Vagina (tissue), 2 donors: ENCODE data around the gene SNAPC3. TPM values are rescaled to one million over a fixed set of nuclear protein-coding genes. Genes with fewer than 3 reads are reported as not detected.

ENCODE experiments used
- DNase-seq, 2 donors: peaks; one replicate each; pipeline ENCODE4 v3.0.0-alpha.2; 2017; ENCODE audit errors: extremely low spot score in 2 of 2
- H3K27ac ChIP-seq: fragments of 200-600 bp; sonication (generic); one replicate; pipeline ENCODE4 v1.5.1; 2019
- H3K27me3 ChIP-seq: fragments of 200-600 bp; sonication (generic); one replicate; pipeline ENCODE4 v1.5.1; 2019
- H3K36me3 ChIP-seq, 2 donors: fragments of 200-600 bp; sonication (generic); one replicate each; pipeline ENCODE4 v1.5.1; 2017 to 2019
- H3K4me1 ChIP-seq: fragments of 200-600 bp; sonication (generic); one replicate; pipeline ENCODE4 v1.5.1; 2019
- H3K4me3 ChIP-seq, 2 donors: fragments of 200-600 bp; sonication (generic); 1 replicate in 1 of 2; 2 replicates in 1 of 2; pipeline ENCODE4 v1.5.1; 2016 to 2019
- H3K9me3 ChIP-seq: fragments of 200-600 bp; sonication (generic); one replicate; pipeline ENCODE4 v1.5.1; 2019
- POLR2A ChIP-seq, 2 donors: fragments of 450-650 bp; IDR thresholded peaks; one replicate each; pipeline ENCODE4 v1.6.1; 2017; ENCODE audit warnings: antibody characterized with exemption in 2 of 2, mild to moderate bottlenecking in 2 of 2, moderate library complexity in 2 of 2
- POLR2AphosphoS5 ChIP-seq, 2 donors: sonication (generic); formaldehyde crosslinking; IDR thresholded peaks; one replicate each; pipeline ENCODE4 v1.9.0; 2017; ENCODE audit warnings: antibody characterized with exemption in 2 of 2, mild to moderate bottlenecking in 2 of 2, low read depth in 1 of 2; ENCODE audit not compliant: insufficient read depth in 1 of 2
- intact Hi-C: fragments of 100-400 bp; cut with DNase I; formaldehyde crosslinking; loops from one replicate; pipeline ENCODE4 v1.15.1; 2023
- total RNA-seq: library from RNA; depleted of rRNA; stranded (reverse); fragments of >200 nt; gene quantifications from one replicate; pipeline ENCODE4 v1.2.3, GENCODE V29; 2016
- TF ChIP-seq, protein P1 (sequence below), 3 experiments: fragments of 450-650 bp in 2 of 3; fragments of 200-600 bp in 1 of 3; sonication (generic) in 1 of 3; IDR thresholded peaks; one replicate each; pipeline ENCODE4 v1.5.1; 2017 to 2019; ENCODE audit warnings: antibody characterized with exemption in 3 of 3, mild to moderate bottlenecking in 2 of 3, moderate library complexity in 2 of 3

The SNAPC3 gene
- total RNA-seq, 1 donor from 2014 or later: 22.6 TPM

DNA sequence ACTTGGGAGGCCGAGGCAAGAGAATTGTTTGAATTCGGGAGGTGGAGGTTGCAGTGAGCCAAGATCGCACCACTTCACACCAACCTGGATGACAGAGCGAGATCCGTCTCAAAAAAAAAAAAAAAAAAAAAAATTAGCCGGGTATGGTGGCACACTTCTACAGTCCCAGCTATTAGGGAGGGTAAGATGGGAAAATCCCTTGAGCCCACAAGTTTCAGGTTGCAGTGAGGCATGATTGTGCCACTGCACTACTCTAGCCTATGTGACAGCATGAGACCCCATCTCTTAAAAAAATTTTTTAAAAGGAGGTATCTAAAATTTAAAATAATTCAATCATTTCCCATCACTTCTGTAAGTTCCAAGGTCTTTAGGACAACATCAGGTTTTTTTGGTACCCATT, 62.1 kb downstream of the SNAPC3 start:
- Histone ChIP-seq H3K9me3 (no peaks in the 10 kb centered on the region), H3K4me3 (no peak overlapping the region), H3K4me1 (no peaks in the 10 kb centered on the region), H3K27ac (no peak overlapping the region), H3K27me3 (no peaks in the 10 kb centered on the region), H3K36me3 (peaks cover 0 to 13% of the 10 kb centered on the region in 2 donors)
- intact Hi-C loops: no loop called here
- no peak for DNase-seq
- TF ChIP-seq POLR2A (IDR thresholded peaks at IDR 0.05): no peak
- TF ChIP-seq POLR2AphosphoS5 (IDR thresholded peaks at IDR 0.05; ENCODE audit: insufficient read depth in 1 of 2, low read depth in 1 of 2): no peak
- TF ChIP-seq, protein P1, sequence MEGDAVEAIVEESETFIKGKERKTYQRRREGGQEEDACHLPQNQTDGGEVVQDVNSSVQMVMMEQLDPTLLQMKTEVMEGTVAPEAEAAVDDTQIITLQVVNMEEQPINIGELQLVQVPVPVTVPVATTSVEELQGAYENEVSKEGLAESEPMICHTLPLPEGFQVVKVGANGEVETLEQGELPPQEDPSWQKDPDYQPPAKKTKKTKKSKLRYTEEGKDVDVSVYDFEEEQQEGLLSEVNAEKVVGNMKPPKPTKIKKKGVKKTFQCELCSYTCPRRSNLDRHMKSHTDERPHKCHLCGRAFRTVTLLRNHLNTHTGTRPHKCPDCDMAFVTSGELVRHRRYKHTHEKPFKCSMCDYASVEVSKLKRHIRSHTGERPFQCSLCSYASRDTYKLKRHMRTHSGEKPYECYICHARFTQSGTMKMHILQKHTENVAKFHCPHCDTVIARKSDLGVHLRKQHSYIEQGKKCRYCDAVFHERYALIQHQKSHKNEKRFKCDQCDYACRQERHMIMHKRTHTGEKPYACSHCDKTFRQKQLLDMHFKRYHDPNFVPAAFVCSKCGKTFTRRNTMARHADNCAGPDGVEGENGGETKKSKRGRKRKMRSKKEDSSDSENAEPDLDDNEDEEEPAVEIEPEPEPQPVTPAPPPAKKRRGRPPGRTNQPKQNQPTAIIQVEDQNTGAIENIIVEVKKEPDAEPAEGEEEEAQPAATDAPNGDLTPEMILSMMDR (IDR thresholded peaks at IDR 0.05): no peak

DNA sequence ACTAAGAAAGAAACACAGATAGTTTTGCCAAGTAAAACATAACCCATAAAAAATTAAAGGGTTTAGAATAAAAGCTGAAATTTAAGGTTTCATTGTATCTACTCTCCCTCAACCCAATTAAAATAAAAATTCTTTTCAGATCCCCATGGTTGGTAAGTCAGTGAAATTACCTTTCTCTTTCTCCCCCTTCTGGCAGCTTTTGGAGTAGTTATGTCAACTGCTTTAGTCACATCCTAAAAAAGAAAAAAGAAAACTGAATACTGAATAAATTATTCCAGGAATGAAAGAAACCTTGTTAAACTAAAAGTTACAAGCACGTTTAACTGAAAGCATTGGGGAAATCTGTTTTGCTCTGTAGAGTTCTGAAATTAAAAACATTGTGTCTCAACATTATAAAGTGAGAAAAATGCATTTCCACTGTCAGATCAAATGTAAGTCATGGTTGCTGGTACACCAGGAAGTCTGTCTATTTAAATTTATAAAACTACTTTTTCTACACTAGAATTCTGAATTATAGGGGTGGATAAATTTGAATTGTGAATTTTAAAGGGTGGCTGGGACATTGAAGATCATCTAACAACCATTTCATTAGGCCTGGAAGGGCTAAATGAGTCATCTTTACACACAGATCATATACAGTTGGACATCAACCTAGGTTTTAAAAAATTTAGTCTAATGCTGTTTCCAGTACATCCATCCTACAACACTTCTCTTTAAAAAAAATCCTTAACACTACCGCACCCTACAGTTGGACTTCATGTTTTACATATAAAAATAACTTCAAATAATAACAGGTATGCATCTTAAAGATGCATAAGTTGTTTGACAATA, 63.4 kb downstream of the SNAPC3 start:
- Histone ChIP-seq H3K27ac (no peak overlapping the region), H3K4me1 (no peaks in the 10 kb centered on the region), H3K9me3 (no peaks in the 10 kb centered on the region), H3K36me3 (peaks cover 0 to 13% of the 10 kb centered on the region in 2 donors), H3K4me3 (no peak overlapping the region), H3K27me3 (no peaks in the 10 kb centered on the region)
- intact Hi-C loops: no loop called here
- TF ChIP-seq POLR2A (IDR thresholded peaks at IDR 0.05): no peak
- TF ChIP-seq, protein P1 (IDR thresholded peaks at IDR 0.05): peak in 1 of 3 experiments; percentile 18
- TF ChIP-seq POLR2AphosphoS5 (IDR thresholded peaks at IDR 0.05; ENCODE audit: insufficient read depth in 1 of 2, low read depth in 1 of 2): no peak
- no peak for DNase-seq

DNA sequence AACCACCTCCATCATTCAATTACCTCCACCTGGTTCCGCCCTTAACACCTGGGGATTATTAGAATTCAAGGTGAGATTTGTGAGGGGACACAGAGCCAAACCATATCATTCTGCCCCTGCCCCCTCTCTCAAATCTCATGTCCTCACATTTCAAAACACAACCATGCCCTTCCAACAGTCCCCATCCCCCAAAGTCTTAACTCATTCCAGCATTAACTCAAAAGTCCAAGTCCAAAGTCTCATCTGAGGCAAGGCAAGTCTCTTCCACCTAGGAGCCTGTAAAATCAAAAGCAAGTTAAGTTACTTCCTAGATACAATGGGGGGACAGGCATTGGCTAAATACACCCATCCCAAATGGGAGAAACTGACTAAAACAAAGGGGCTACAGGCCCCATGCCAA, 69.3 kb downstream of the SNAPC3 start:
- no peak for DNase-seq
- no peaks in the 10 kb centered on the region for H3K9me3 ChIP-seq
- H3K27me3 ChIP-seq: no peaks in the 10 kb centered on the region
- TF ChIP-seq, protein P1 (IDR thresholded peaks at IDR 0.05): no peak
- no peak for TF ChIP-seq POLR2A (IDR thresholded peaks at IDR 0.05)
- no peak for TF ChIP-seq POLR2AphosphoS5 (IDR thresholded peaks at IDR 0.05; ENCODE audit: insufficient read depth in 1 of 2, low read depth in 1 of 2)
- H3K4me3 ChIP-seq: no peak overlapping the region
- H3K36me3 ChIP-seq: no peaks in the 10 kb centered on the region
- no peaks in the 10 kb centered on the region for H3K4me1 ChIP-seq
- intact Hi-C loops: no loop called here
- H3K27ac ChIP-seq: no peak overlapping the region

DNA sequence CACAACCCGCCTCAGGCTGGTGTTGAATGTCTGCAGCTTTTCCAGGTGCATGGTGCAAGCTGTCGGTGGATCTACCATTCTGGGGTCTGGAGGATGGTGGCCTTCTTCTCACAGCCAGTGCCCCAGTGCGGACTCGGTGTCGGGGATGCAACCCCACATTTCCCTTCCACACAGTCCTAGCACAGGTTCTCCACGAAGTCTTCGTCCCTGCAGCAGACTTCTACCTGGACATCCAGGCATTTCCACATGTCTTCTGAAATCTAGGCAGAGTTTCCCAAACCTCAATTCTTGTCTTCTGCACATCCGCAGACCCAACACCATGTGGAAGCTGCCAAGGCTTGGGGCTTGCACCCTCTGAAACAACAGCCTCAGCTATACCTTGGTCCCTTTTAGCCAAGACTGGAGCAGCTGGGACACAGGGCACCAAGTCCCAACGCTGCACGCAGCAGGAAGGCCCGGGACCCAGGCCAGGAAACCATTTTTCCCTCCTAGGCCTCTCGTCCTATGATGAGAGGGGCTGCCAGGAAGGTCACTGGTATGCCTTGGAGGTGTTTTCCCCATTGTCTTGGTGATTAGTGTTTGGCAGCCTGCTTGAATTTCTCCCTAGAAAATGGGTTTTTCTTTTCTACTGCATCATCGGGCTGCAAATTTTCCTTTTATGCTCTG, 69.9 kb downstream of the SNAPC3 start:
- intact Hi-C loops: no loop called here

More for the DNA sequence above, 69.9 kb downstream of the SNAPC3 start:
- Histone ChIP-seq H3K27ac (no peak overlapping the region), H3K4me1 (no peaks in the 10 kb centered on the region), H3K27me3 (no peaks in the 10 kb centered on the region), H3K36me3 (no peaks in the 10 kb centered on the region), H3K9me3 (no peaks in the 10 kb centered on the region), H3K4me3 (no peak overlapping the region)
- DNase-seq: no peak
- TF ChIP-seq POLR2A (IDR thresholded peaks at IDR 0.05): no peak
- TF ChIP-seq, protein P1 (IDR thresholded peaks at IDR 0.05): no peak
- no peak for TF ChIP-seq POLR2AphosphoS5 (IDR thresholded peaks at IDR 0.05; ENCODE audit: insufficient read depth in 1 of 2, low read depth in 1 of 2)
